Hepatic stellate cell (primary cell): ENCODE results near the gene LRRC8C.

ENCODE experiments used
- DNase-seq: peaks from one replicate; pipeline ENCODE4 v3.0.0; 2011; ENCODE audit warnings: low spot score

LRRC8C gene

DNA sequence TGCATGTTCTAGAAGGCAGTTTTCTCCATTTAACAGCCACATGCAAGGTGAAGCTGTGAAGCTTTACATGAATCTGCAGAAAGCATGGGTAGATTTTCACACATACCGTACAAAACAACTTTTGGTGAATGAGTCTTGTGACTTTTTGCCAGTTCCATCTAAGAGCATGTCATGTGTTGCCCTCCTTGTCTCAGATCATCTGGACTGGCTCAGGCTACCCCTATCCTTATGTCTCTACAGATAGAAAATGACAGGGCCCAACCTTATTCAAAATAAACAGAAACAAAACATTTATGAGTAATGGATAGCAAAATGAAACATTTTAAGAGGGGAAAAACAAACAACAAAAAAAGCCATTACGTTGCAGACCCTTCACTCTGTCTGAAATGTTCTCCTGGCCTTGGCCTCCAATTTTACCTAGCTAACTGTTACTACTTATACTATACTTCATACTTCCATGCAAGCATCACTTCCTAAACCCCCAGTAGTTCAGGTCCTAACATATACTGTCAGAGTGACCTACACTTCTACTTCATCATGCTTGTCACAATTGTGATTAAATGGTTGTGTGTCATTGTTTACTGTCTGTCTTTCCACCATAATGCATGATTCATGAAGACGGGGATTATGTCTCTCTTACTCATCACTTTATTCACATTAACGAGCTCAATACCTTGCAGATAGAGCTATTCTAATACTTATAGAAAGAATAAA is 39.0 kb downstream of the LRRC8C start:
- no peak for DNase-seq

DNA sequence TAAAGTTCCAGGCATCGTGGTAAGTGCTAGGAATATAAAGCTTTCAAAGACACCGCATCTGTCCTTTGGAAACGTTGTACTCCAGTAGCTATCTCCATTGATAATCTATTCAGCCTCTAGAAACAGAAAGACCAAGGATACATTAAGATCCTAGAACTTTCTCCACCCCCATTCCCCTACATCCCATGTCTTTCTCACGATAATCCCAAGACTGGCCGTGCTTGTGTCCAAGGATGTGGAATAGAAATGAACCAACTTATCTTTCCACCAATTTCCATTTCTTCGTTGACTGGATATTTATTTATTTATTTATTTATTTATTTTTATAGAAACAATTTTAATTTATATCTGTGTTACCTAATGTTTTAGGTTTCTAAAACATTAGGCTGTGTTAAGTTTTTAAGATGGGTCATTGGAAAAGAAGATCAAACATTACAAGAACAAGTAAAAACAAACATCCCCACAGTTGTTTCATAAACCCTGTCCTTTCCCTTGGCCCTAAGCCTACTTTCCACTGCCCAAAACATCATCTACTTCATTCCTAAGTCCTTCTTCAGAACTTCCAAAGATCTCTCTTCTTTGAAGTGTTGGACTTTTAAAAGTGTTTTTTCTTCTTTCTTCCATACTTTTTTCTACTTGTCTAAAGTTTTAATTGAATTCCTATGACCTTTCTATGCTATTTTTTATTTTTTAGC is 39.7 kb downstream of the LRRC8C start:
- DNase-seq: no peak

DNA sequence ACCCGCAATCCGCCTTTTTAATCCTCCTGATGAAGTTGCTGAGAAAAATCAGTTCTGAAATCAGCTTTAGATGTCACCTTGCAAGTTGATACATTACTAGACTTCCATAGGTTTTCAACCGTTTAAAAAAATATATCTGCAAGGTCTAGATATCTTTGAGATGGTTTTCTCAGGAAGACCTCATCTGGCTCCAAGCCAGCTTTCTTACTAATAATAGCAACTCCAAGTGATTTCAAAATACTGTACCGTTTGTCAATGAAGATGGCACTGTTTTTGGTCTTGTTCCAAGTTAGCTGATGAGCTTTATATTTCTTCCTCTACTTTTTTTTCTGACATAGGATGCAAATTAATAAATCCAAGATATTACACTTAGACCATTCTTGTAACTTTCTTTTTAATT is 40.3 kb downstream of the LRRC8C start:
- DNase-seq: no peak

DNA sequence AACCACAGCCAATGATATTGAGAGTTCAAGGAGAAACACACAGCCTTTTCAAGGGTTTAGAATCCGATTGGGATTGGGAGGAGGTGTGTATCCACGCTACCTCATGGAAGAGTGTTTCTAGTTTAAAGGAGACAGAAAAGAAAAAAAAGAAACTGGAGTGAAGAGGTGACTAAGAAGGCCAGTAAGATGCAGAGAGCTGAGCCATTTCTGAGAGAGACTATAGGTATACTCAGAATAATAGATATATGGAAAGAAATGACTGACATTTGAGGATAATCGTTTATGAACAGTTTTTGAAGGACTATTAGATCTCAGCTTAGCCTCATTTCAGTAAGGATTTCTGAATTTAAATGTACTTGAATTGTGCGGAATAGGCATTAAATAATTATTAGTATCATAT is 42.8 kb downstream of the LRRC8C start:
- no peak for DNase-seq

DNA sequence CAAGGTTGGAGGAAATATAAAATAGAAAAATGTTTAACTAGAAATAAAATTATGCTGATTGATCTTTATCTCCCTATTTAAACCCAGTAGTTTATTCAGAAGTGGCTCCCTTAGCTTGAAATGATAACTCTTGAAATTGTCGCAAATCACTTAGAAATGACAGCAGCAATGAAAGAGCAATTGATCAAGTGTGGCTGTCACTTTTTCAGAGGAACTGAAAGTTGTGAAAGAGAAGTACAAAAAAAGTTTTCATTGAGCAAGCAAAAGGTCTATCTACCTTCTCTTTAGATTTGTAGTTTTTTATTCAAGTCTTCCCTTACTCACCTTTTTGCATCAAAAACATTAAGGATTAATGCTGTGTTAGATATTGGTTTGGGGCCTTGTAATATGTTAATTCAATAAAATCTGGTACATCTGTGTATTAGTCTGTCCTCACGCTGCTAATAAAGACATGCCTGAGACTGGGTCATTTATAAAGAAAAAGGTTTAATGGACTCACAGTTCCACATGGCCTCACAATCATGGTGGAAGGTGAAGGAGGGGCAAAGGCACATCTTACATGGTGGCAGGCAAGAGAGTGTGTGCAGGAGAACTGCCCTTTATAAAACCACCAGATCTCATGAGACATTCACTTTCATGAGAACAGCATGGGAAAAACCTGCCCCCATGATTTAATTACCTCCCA is 48.3 kb downstream of the LRRC8C start:
- DNase-seq: no peak

- no peak for DNase-seq
Measured at GRCh38 chr1:89682611-89683010, 49.7 kb downstream of the LRRC8C start.

DNA sequence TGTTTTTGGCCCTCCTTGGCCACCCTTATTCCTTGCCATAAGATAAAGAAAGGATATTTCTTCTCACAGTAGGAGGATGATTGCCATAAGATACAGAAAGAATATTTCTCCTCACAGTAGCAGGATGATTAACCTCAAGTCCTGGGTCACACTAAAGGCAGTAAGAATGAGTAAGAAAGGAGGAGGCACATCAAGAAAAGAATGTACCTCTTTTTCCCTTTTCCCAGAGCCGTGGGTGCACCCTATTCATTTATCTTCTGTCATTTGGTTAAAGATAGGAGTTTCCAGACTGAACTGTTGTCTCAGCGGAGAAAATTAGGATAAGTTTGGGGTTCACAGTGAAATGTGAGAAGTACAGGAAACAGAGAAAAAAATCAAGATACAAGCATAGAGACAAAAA is 52.5 kb downstream of the LRRC8C start:
- DNase-seq: no peak

- DNase-seq: no peak
Measured at GRCh38 chr1:89686520-89686919, 53.6 kb downstream of the LRRC8C start.

- DNase-seq: no peak
Measured at GRCh38 chr1:89687254-89687653, 54.3 kb downstream of the LRRC8C start.

DNA sequence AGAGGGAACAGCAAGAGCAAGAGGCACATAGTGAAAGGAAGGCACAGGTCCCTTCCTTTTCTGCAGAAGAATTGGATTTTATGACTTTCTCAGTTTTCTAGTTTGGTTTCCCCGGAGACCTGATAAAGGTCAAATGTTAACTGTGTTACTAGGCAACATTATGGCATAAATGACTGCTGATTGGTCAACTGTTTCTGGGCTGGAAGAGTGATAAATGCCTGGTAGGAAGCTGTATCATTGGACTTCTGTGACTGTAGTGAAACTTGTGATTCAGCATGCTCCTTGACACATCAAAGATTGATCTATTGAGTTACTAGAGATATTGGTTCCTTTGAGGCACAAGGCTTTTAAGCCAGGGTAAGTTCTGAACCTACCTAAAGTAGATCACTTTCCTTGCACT is 55.7 kb downstream of the LRRC8C start:
- DNase-seq: no peak

DNA sequence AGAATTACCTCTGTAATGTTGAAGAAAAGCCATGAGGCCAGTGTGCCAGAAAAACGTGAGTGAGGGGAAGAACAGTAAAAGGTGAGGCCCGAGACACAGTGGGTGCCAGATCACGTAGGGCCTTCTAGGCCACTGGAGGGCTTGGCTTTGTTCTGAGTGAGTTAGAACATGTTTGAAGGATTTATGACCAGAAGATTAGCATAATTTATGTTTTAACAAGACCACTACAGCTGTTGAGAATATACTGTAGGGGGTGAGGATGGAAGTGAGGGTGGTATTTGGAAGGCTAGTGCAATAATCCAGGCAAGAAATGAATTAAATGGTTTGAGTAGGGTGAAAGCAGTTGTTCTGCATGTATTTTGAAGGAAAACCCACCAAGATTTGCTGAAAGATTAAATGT is 56.3 kb downstream of the LRRC8C start:
- DNase-seq: no peak

DNA sequence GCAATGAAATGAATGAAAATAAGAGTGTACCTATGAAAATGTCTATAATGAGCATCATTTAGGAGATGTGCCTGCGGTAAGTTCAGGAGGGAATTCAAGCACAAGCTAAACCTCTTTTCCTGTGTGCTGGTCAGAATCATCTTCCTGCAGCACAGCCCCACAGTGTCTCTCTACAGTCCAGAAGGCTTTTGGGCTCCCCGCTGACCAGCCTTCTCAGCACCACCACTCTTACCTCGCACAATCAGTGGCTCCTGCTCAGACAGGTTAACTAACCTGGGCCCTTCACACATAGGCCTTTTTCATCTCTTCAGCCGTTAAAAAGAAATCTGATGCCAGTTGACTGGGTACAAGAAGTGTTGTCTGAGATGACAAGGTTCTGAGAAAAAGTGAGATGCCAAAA is 57.7 kb downstream of the LRRC8C start:
- no peak for DNase-seq

GRCh38 chr1:89692601-89693521 is 59.9 kb downstream of the LRRC8C start:
- no peak for DNase-seq

DNA sequence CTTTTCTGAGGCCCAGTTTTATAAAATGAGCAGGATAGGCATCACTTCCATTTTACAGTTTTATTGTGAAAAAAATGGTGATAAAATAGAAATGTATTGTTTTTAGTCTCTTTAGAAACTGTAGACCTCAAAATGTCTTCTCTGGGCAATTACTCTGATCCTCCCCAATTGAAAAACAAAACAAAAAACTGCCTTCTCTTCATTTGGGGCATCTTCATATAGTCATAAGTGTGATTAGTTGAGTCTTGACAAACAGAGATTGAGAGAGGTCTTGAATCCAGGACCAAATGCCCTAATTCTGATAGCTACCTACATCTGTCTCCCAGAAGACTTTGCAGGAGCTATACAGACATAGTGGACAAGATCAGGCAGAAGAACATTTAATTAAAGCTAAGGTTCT is 62.9 kb downstream of the LRRC8C start:
- no peak for DNase-seq

DNA sequence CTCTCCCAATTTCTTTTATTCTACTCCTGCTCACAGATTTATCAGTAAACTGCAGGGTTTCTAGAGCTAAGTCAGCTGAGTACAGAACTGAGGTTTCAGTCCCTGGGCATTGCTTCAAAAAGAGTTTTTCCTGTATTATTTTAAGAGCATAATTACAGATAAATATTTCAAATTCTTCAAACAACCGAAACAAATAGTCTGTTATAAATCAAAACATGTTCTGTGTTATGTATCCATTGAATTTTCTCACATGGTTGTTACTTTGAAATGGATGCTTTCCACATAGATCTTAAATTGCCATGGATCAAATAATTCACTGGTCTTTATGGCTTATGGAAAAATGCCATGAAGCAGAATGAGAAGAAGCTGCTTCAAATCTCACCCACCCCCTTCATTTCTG is 64.5 kb downstream of the LRRC8C start:
- DNase-seq: no peak

DNA sequence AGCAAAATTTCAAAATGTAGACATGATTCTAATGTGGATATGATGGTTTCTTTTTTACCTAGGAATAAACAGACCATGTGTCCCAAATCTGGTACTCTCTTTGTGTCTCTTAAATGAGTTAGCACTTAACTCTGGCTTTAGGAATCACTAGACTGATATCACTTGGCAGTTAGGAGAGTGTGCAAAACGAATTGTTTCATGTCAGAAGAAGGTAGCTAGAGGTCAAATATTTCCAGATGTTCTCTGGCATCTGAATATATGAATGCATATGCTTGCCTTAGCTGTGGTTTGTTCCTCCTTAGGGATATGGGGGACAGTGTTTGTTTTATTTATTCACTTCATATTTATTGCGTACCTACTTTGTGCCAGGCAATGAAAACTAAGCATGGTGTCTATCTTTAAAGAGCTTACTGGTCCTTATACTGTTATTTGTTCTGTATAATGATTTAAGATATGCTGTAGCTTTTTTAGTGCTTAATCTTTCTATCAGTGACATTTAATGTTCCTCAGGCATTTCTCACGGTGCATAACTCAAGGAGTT is 65.2 kb downstream of the LRRC8C start:
- DNase-seq: no peak

GRCh38 chr1:89698624-89699023 is 65.7 kb downstream of the LRRC8C start:
- DNase-seq: no peak

GRCh38 chr1:89699451-89699986 is 66.6 kb downstream of the LRRC8C start:
- DNase-seq: no peak

DNA sequence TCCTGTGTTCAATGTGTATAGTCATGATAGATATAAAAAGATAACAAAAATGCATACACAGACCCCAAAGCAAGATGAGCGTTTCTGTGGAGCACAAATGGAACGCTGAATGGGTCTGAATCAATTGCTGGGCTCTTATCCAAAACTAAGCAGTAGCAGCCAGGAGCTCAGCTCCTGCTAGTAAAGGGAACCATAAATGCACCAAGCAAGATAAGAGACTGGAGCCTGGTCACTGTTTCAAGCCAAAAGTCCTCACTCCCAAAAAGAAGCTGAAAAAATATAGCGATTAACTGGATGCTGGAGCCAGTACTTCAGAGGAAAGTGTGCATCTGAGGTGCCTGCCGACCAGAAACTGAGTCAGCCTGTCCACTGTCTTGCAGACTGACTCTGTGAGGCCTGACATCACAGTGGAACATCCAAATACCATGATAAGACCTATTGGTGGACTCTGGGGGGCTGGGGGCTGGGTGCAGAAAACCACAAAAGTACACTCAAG is 68.9 kb downstream of the LRRC8C start:
- no peak for DNase-seq

DNA sequence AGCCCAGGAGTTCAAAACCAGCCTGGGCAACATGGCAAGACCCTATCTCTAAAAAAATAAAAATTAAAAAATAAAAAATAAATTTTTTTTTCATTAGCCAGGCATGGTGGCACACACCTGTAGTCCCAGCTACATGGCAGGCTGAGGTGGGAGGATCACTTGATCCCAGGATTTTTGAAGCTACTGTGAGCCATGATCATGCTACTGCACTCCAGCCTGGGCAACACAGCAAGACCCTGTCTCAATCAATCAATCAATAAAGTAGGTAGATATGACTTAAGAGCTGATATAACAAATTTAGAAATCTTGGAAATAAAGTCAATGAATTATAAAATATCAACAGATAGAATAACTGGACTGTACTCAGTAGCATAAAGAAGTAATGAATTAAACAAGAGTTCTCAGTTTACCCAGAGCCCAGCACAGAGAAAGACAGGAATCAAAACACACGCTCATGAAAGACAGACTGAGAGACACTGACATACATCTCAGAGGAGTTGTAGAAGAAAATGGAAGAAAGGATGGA is 69.7 kb downstream of the LRRC8C start:
- no peak for DNase-seq

GRCh38 chr1:89703469-89703868 is 70.5 kb downstream of the LRRC8C start:
- no peak for DNase-seq
